ENCODE measurements around the gene MPPED1.

MPPED1 gene

DNA sequence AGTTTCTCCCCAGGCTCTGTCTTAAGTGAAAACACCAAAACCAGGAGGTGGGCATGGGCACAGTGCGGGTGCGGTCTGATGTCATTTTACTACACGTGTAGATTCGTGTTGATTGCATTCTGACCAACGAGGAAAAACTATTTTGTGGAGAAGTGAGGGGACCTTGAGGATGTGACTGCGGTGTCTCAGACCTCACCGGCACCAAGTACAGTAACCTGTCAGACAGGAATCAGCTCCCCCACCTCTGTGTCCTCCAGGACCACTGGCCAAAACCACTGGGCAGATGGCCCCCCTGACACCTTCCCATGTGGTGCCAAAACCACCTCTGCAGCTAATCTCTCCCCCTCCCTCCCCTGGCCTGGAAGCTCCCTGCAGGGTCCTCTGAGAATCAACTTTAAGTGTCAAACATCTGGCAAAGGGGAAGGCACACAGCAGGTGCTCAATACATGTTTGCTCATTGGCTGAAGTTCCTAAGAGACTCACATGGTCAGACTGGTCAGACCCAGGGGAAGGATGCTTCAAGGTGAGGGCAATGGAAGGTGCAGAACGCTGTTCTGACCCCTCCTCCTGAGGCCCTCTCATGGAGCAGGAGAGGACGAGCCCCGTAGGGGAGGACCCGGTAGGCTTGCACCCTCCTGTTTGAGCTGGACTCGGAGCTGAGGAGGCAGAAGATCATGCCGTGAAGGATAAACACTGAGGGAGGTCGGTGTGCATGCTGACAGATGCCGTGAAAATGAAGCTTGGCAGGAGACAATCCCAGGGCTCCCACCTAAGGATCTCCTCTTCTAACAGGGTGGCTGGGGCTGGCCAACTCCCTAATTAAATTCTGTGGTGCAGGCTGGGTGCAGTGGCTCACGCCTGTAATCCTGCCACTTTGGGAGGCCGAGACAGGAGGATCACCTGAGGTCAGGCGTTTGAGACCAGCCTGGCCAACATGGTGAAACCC, 129.9 kb downstream of the MPPED1 start:
- Histone ChIP-seq H3K27me3 (ENCODE audit: control insufficient read depth in 5 of 5, insufficient read depth in 4 of 5, low read length in 5 of 5) (peaks cover 0 to 18% (median 2%) of the 10 kb centered on the region in 5 donors), H3K36me3 (ENCODE audit: control insufficient read depth in 5 of 5, insufficient read depth in 5 of 5, low read length in 5 of 5) (no peaks in the 10 kb centered on the region), H3K9ac (ENCODE audit: low read length in 5 of 5) (no peak overlapping the region), H3K27ac (ENCODE audit: low read depth, low read length) (no peak overlapping the region), H3K9me3 (ENCODE audit: control insufficient read depth in 5 of 5, low read length in 5 of 5) (peaks cover 0 to 5% (median 5%) of the 10 kb centered on the region in 5 donors), H3K4me1 (ENCODE audit: control insufficient read depth in 5 of 5, insufficient read depth in 5 of 5, low read length in 5 of 5) (no peaks in the 10 kb centered on the region), H3K4me3 (ENCODE audit: low read depth in 1 of 5, low read length in 5 of 5) (no peak overlapping the region)

DNA sequence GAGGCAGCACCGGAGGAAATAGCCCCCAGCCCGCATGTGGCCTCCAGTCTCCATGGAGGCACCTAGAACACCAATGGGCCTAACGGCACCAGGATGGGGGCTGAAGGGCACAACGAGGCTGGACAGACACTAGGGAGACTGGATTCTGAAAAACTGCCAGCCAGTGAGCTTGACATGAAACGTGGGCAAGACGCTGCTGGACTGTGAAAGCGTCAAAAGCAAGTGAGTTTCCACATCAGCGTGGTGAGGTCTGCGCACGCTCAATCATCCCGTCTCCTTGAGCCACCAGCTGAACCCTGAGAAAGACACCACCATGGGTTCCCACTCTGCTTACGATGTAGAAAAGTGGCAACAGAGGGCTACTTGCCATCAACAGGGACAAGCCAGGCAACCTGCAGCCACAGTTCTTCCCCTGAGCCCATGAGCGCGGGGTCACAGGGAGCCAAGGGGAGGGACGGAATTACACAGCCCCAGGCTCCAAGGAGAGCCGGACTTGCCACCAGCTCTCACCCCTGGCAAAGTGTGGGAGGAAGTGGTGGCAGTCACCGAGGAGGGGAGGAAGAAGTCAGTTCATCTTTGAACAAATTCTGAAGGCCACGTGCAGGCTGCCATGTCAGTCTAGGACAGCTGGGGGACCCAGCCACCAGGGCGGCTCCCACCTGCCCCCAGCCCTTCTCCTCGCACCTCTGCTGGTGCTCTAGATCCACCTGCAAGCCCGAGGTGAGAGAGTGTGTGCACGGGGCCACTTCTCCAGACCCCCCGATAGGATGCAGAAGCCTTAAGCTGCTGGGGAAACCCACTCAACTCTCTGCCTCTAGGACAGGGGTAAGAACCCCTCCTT, 131.1 kb downstream of the MPPED1 start:
- no peaks in the 10 kb centered on the region for H3K36me3 ChIP-seq (ENCODE audit: control insufficient read depth in 5 of 5, insufficient read depth in 5 of 5, low read length in 5 of 5)
- H3K9ac ChIP-seq (ENCODE audit: low read length in 5 of 5) = no peak overlapping the region
- H3K27ac ChIP-seq (ENCODE audit: low read depth, low read length) = no peak overlapping the region
- H3K27me3 ChIP-seq (ENCODE audit: control insufficient read depth in 5 of 5, insufficient read depth in 4 of 5, low read length in 5 of 5) = peaks cover 0 to 18% (median 2%) of the 10 kb centered on the region in 5 donors
- H3K4me3 ChIP-seq (ENCODE audit: low read depth in 1 of 5, low read length in 5 of 5) = no peak overlapping the region
- no peaks in the 10 kb centered on the region for H3K4me1 ChIP-seq (ENCODE audit: control insufficient read depth in 5 of 5, insufficient read depth in 5 of 5, low read length in 5 of 5)
- H3K9me3 ChIP-seq (ENCODE audit: control insufficient read depth in 5 of 5, low read length in 5 of 5) = no peaks in the 10 kb centered on the region

DNA sequence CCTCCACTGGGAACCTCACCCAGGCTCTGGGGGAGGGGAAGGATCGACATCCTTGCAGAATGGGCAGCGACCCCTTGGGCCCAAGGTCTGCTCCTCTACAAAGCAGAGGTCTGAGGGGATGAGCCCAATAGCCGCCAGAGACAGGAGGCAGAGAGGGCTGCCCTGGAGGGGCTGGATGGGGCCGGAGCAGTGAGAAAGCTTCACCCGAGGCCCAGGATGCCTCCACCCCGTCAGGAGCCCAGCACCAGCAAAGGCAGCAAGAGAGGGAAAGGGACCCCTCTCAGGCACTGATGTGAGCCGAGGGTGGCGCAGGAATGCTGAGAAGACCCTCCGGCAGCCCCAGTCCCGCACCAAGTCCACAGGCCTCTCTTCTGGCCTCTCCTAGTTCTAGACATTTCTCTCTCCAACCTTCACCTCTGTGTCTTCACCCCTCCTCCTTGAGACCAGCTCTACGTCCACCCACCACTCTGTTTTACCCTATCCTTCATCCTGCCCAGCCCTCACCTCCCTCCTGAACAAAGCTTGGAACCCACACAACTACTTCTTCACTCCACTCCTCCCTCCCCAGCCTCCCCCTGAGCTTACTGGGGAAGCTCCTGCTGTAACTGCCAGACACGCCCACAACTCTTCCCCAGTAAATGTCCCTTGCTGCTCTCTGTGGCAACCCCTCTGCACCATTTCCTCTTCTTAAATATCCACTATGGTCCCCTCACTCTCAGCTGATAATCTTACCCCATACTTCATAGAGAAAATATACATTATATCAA, 131.9 kb downstream of the MPPED1 start:
- peaks cover 0 to 18% (median 2%) of the 10 kb centered on the region in 5 donors for H3K27me3 ChIP-seq (ENCODE audit: control insufficient read depth in 5 of 5, insufficient read depth in 4 of 5, low read length in 5 of 5)
- no peak overlapping the region for H3K27ac ChIP-seq (ENCODE audit: low read depth, low read length)
- H3K4me3 ChIP-seq (ENCODE audit: low read depth in 1 of 5, low read length in 5 of 5) = no peak overlapping the region
- no peak overlapping the region for H3K9ac ChIP-seq (ENCODE audit: low read length in 5 of 5)
- H3K36me3 ChIP-seq (ENCODE audit: control insufficient read depth in 5 of 5, insufficient read depth in 5 of 5, low read length in 5 of 5) = no peaks in the 10 kb centered on the region
- no peaks in the 10 kb centered on the region for H3K4me1 ChIP-seq (ENCODE audit: control insufficient read depth in 5 of 5, insufficient read depth in 5 of 5, low read length in 5 of 5)
- H3K9me3 ChIP-seq (ENCODE audit: control insufficient read depth in 5 of 5, low read length in 5 of 5) = no peaks in the 10 kb centered on the region

DNA sequence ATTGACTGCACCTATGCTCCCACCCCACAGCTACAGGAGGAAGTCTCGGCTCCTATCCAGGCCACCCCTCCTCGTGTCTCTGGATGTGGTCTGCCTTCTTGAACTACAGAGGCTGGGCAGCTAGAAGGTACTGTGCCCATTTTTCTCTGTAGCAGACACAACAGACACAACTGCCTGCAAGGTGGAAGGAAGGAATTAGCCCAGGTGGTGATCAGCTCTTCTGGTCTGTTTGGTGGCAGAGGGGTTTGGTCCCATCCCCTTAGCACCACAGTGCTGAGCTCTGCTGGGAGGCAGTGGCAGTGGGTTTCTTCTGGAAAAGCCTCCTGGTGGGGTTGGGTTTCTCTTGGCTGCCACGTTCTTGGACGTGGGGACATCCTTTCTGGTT, 132.5 kb downstream of the MPPED1 start:
- Histone ChIP-seq H3K36me3 (ENCODE audit: control insufficient read depth in 5 of 5, insufficient read depth in 5 of 5, low read length in 5 of 5) (no peaks in the 10 kb centered on the region), H3K9ac (ENCODE audit: low read length in 5 of 5) (no peak overlapping the region), H3K9me3 (ENCODE audit: control insufficient read depth in 5 of 5, low read length in 5 of 5) (no peaks in the 10 kb centered on the region), H3K4me3 (ENCODE audit: low read depth in 1 of 5, low read length in 5 of 5) (no peak overlapping the region), H3K27ac (ENCODE audit: low read depth, low read length) (no peak overlapping the region), H3K27me3 (ENCODE audit: control insufficient read depth in 5 of 5, insufficient read depth in 4 of 5, low read length in 5 of 5) (peaks cover 0 to 18% (median 2%) of the 10 kb centered on the region in 5 donors), H3K4me1 (ENCODE audit: control insufficient read depth in 5 of 5, insufficient read depth in 5 of 5, low read length in 5 of 5) (no peaks in the 10 kb centered on the region)

DNA sequence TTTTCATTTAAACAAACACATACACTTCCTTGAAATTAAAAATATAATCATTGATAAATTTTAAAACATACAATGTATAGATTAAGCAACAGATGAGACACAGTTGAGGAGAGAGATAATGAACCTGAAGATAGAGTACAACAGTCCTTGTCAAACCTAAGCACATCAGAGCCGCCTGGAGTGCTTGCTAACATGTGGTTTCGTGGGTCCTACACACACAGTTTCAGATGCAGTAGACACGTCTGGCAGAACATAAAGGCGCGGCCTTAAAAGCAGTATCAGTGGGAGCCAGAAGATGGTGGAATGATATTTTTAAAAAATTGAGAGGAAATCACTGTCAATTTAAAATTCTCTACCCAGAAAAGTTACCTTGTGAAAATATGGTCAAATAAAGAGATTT, 134.4 kb downstream of the MPPED1 start:
- H3K9me3 ChIP-seq (ENCODE audit: control insufficient read depth in 5 of 5, low read length in 5 of 5) = no peaks in the 10 kb centered on the region
- no peaks in the 10 kb centered on the region for H3K4me1 ChIP-seq (ENCODE audit: control insufficient read depth in 5 of 5, insufficient read depth in 5 of 5, low read length in 5 of 5)
- H3K9ac ChIP-seq (ENCODE audit: low read length in 5 of 5) = no peak overlapping the region
- H3K27ac ChIP-seq (ENCODE audit: low read depth, low read length) = no peak overlapping the region
- peaks cover 0 to 14% (median 2%) of the 10 kb centered on the region in 5 donors for H3K27me3 ChIP-seq (ENCODE audit: control insufficient read depth in 5 of 5, insufficient read depth in 4 of 5, low read length in 5 of 5)
- H3K36me3 ChIP-seq (ENCODE audit: control insufficient read depth in 5 of 5, insufficient read depth in 5 of 5, low read length in 5 of 5) = no peaks in the 10 kb centered on the region
- H3K4me3 ChIP-seq (ENCODE audit: low read depth in 1 of 5, low read length in 5 of 5) = no peak overlapping the region

DNA sequence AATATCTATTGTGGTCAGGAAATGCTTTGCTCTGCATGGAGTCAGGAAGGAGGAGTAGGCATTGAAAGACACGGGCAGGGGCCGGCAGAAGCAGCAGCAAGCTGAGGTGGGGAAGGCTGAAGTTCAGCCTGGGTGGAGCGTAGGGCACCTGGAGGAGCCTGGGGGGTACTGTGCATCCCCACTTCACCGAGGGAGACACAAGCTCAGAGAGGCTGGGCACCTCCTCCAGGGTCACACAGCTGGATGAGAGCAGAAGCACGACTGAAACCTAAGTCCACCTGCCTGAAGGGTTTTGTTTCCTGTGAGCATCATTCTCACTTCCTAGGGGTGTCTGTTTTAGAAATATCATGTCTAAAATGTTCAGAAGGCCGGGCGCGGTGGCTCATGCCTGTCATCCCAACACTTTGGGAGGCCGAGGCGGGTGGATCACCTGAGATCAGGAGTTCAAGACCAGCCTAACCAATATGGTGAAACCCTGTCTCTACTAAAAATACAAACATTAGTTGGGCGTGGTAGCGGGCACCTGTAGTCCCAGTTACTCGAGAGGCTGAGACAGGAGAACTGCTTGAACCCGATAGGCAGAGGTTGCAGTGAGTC, 138.3 kb downstream of the MPPED1 start:
- peaks cover 0 to 6% (median 0%) of the 10 kb centered on the region in 5 donors for H3K9me3 ChIP-seq (ENCODE audit: control insufficient read depth in 5 of 5, low read length in 5 of 5)
- no peak overlapping the region for H3K27ac ChIP-seq (ENCODE audit: low read depth, low read length)

DNA sequence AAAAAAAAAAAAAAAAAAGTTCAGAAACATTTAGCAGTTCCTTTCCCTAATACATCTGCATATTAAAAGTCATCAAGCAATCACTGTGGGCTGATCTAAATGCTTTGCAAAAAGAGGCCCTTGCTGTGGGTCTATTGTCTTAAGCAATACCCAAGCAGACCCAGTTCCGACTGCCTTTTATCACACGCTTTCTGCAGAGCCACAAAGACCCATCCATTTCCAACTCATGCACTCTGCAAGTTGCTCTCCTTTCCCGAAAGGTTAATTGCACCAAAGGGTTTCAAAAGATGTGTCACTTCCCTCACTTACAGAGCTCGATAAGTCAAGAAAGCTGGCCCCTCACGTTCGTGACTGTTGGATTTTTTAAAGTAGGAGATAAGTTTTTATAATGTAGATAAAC, 138.9 kb downstream of the MPPED1 start:
- Histone ChIP-seq H3K27ac (ENCODE audit: low read depth, low read length) (no peak overlapping the region), H3K9ac (ENCODE audit: low read length in 5 of 5) (no peak overlapping the region), H3K9me3 (ENCODE audit: control insufficient read depth in 5 of 5, low read length in 5 of 5) (peaks cover 0 to 6% (median 0%) of the 10 kb centered on the region in 5 donors), H3K27me3 (ENCODE audit: control insufficient read depth in 5 of 5, insufficient read depth in 4 of 5, low read length in 5 of 5) (peaks cover 0 to 1% (median 0%) of the 10 kb centered on the region in 5 donors), H3K4me3 (ENCODE audit: low read depth in 1 of 5, low read length in 5 of 5) (no peak overlapping the region), H3K4me1 (ENCODE audit: control insufficient read depth in 5 of 5, insufficient read depth in 5 of 5, low read length in 5 of 5) (no peaks in the 10 kb centered on the region), H3K36me3 (ENCODE audit: control insufficient read depth in 5 of 5, insufficient read depth in 5 of 5, low read length in 5 of 5) (no peaks in the 10 kb centered on the region)

More for the DNA sequence above, 138.3 kb downstream of the MPPED1 start:
- Histone ChIP-seq H3K4me1 (ENCODE audit: control insufficient read depth in 5 of 5, insufficient read depth in 5 of 5, low read length in 5 of 5) (no peaks in the 10 kb centered on the region), H3K27me3 (ENCODE audit: control insufficient read depth in 5 of 5, insufficient read depth in 4 of 5, low read length in 5 of 5) (no peaks in the 10 kb centered on the region), H3K36me3 (ENCODE audit: control insufficient read depth in 5 of 5, insufficient read depth in 5 of 5, low read length in 5 of 5) (no peaks in the 10 kb centered on the region), H3K4me3 (ENCODE audit: low read depth in 1 of 5, low read length in 5 of 5) (no peak overlapping the region), H3K9ac (ENCODE audit: low read length in 5 of 5) (no peak overlapping the region)

DNA sequence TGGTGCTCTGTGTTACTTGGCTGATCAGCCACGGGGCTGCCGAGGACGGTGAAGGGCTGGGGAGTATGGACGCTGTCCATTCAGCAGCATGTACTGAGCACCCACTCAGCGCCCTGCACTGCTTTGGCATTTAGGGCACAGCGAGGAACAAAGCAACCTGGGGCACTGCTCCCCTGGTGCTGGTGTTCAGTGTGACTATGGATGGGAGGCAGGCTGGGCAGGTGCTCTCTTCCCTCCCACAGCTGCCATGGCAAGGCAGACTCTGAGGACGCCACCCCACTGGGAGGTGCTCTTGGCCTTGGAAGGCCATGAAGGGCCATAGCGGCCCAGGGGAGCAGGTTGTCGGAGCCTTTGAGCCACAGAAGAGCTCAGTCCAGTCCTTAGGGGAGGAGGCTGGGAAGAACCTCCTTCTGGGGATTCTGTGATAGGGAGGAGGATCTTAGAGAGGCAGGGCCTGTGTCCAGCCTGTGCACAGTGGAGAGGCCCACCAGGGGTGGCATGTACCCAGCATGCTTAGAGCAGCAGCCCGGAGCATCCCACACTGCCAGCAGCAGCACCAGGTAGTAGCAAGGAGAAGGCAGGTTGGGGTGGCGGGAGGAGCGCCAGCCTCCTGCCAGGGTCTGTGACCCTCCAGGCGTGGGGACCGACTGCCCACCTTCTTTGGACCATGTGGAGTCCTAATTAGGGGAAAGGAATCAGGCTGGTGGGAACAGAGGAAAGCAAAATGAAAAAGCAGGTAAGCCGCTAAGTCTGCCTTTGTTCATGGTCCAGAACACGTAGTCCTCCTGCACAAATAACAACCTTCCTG, 141.8 kb downstream of the MPPED1 start:
- no peak overlapping the region for H3K9ac ChIP-seq (ENCODE audit: low read length in 5 of 5)
- H3K4me1 ChIP-seq (ENCODE audit: control insufficient read depth in 5 of 5, insufficient read depth in 5 of 5, low read length in 5 of 5) = no peaks in the 10 kb centered on the region
- peaks cover 0 to 2% (median 0%) of the 10 kb centered on the region in 5 donors for H3K27me3 ChIP-seq (ENCODE audit: control insufficient read depth in 5 of 5, insufficient read depth in 4 of 5, low read length in 5 of 5)
- no peak overlapping the region for H3K4me3 ChIP-seq (ENCODE audit: low read depth in 1 of 5, low read length in 5 of 5)
- no peaks in the 10 kb centered on the region for H3K36me3 ChIP-seq (ENCODE audit: control insufficient read depth in 5 of 5, insufficient read depth in 5 of 5, low read length in 5 of 5)
- H3K9me3 ChIP-seq (ENCODE audit: control insufficient read depth in 5 of 5, low read length in 5 of 5) = peaks cover 3 to 12% (median 5%) of the 10 kb centered on the region in 5 donors
- no peak overlapping the region for H3K27ac ChIP-seq (ENCODE audit: low read depth, low read length)

DNA sequence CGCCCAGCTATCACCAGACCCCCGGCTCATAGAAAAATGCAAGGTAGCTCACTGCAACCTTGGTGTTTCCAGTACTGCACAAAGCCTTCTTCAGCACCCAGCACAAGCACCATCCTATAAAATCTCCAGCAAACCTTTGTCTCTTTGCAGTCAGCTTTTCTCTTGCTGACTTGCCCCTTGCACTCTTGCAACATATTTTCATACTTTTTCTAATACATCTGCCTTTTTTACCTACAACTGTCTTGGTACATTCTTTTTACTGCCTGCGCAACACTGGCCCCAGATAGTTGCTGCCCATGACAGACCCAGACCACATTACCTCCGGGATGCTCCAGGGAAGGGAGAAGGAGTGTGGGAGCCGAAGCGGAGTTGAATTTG, 142.4 kb downstream of the MPPED1 start:
- no peaks in the 10 kb centered on the region for H3K36me3 ChIP-seq (ENCODE audit: control insufficient read depth in 5 of 5, insufficient read depth in 5 of 5, low read length in 5 of 5)

More for the DNA sequence above, 142.4 kb downstream of the MPPED1 start:
- Histone ChIP-seq H3K27me3 (ENCODE audit: control insufficient read depth in 5 of 5, insufficient read depth in 4 of 5, low read length in 5 of 5) (peaks cover 0 to 2% (median 0%) of the 10 kb centered on the region in 5 donors), H3K9me3 (ENCODE audit: control insufficient read depth in 5 of 5, low read length in 5 of 5) (peaks cover 3 to 12% (median 5%) of the 10 kb centered on the region in 5 donors), H3K9ac (ENCODE audit: low read length in 5 of 5) (no peak overlapping the region), H3K27ac (ENCODE audit: low read depth, low read length) (no peak overlapping the region), H3K4me3 (ENCODE audit: low read depth in 1 of 5, low read length in 5 of 5) (no peak overlapping the region), H3K4me1 (ENCODE audit: control insufficient read depth in 5 of 5, insufficient read depth in 5 of 5, low read length in 5 of 5) (no peaks in the 10 kb centered on the region)

Data from subcutaneous abdominal adipose tissue (tissue), 5 donors.